H9 (cell line): ENCODE measurements around the gene KRTAP27-1. TPM values are rescaled to one million over a fixed set of nuclear protein-coding genes. Genes with fewer than 3 reads are reported as not detected.

Experiments
- DNase-seq: peaks from one replicate; pipeline ENCODE4 v3.0.0-alpha.2; 2017
- H2AFZ ChIP-seq: one replicate; pipeline ENCODE4 v1.6.1; 2013; ENCODE audit warnings: mild to moderate bottlenecking, low read length, control low read depth, moderate library complexity
- H2AK5ac ChIP-seq: 2 replicates; pipeline ENCODE4 v1.6.1; 2013; ENCODE audit warnings: low read length, control low read depth, mixed read lengths; ENCODE audit not compliant: insufficient read length
- H2BK120ac ChIP-seq: one replicate; pipeline ENCODE4 v1.6.1; 2013; ENCODE audit warnings: low read depth, mild to moderate bottlenecking, low read length, control low read depth, inconsistent platforms; ENCODE audit not compliant: poor library complexity, severe bottlenecking
- H2BK12ac ChIP-seq: 2 replicates; pipeline ENCODE4 v1.6.1; 2013; ENCODE audit warnings: low read length, control low read depth, mixed read lengths, low read depth; ENCODE audit not compliant: insufficient read length
- H2BK15ac ChIP-seq: 2 replicates; pipeline ENCODE4 v1.6.1; 2013; ENCODE audit warnings: low read depth, low read length, control low read depth
- H2BK20ac ChIP-seq: one replicate; pipeline ENCODE4 v1.6.1; 2013; ENCODE audit warnings: low read depth, mild to moderate bottlenecking, low read length, control low read depth, inconsistent platforms; ENCODE audit not compliant: poor library complexity, severe bottlenecking
- H2BK5ac ChIP-seq: 2 replicates; pipeline ENCODE4 v1.6.1; 2013; ENCODE audit warnings: low read length, control low read depth, mixed read lengths; ENCODE audit not compliant: insufficient read length
- H3K14ac ChIP-seq: 2 replicates; pipeline ENCODE4 v1.6.1; 2013; ENCODE audit warnings: low read length, control low read depth; ENCODE audit not compliant: insufficient read depth
- H3K18ac ChIP-seq: 2 replicates; pipeline ENCODE4 v1.6.1; 2013; ENCODE audit warnings: low read depth, mild to moderate bottlenecking, mixed read lengths, low read length, control low read depth; ENCODE audit not compliant: insufficient read length
- H3K23ac ChIP-seq: 2 replicates; pipeline ENCODE4 v1.6.1; 2013; ENCODE audit warnings: low read length, control low read depth, mixed read lengths, low read depth; ENCODE audit not compliant: insufficient read length
- H3K23me2 ChIP-seq: 2 replicates; pipeline ENCODE4 v1.6.1; 2013; ENCODE audit warnings: low read depth, mild to moderate bottlenecking, mixed read lengths, low read length, control low read depth; ENCODE audit not compliant: insufficient read length, poor library complexity, severe bottlenecking
- H3K27ac ChIP-seq: 2 replicates; pipeline ENCODE4 v1.5.1; 2013; ENCODE audit warnings: low read length, control low read depth, mixed read lengths, low read depth; ENCODE audit not compliant: insufficient read length
- H3K27me3 ChIP-seq: 2 replicates; pipeline ENCODE4 v1.6.1; 2013; ENCODE audit warnings: low read length, control low read depth, inconsistent platforms; ENCODE audit not compliant: insufficient read depth
- H3K4ac ChIP-seq: 2 replicates; pipeline ENCODE4 v1.6.1; 2013; ENCODE audit warnings: low read depth, mild to moderate bottlenecking, control low read depth, inconsistent platforms, low read length, moderate library complexity
- H3K4me1 ChIP-seq: 2 replicates; pipeline ENCODE4 v1.6.1; 2013; ENCODE audit warnings: low read length, control low read depth, inconsistent platforms; ENCODE audit not compliant: insufficient read depth
- H3K4me2 ChIP-seq: 2 replicates; pipeline ENCODE4 v1.6.1; 2013; ENCODE audit warnings: low read length, control low read depth, mixed read lengths; ENCODE audit not compliant: insufficient read length, insufficient read depth
- H3K56ac ChIP-seq: 2 replicates; pipeline ENCODE4 v1.6.1; 2013; ENCODE audit warnings: low read depth, mild to moderate bottlenecking, mixed read lengths, low read length, control low read depth; ENCODE audit not compliant: insufficient read length
- H3K79me1 ChIP-seq: 2 replicates; pipeline ENCODE4 v1.6.1; 2013; ENCODE audit warnings: low read depth, mild to moderate bottlenecking, moderate library complexity, low read length, control low read depth, inconsistent platforms; ENCODE audit not compliant: insufficient read depth, poor library complexity, severe bottlenecking
- H3K79me2 ChIP-seq: 2 replicates; pipeline ENCODE4 v1.6.1; 2013; ENCODE audit warnings: low read length, control low read depth, inconsistent platforms; ENCODE audit not compliant: insufficient read depth
- H3K9ac ChIP-seq: 2 replicates; pipeline ENCODE4 v1.6.1; 2013; ENCODE audit warnings: low read length, control low read depth, mixed read lengths; ENCODE audit not compliant: insufficient read length; ENCODE audit errors: extremely low read depth
- H3K9me3 ChIP-seq: one replicate; pipeline ENCODE4 v1.6.1; 2013; ENCODE audit warnings: low read depth, low read length, inconsistent platforms; ENCODE audit not compliant: control insufficient read depth
- H3T11ph ChIP-seq: one replicate; pipeline ENCODE4 v1.6.1; 2013; ENCODE audit warnings: mild to moderate bottlenecking, low read length, control low read depth, inconsistent platforms
- H4K20me1 ChIP-seq: one replicate; pipeline ENCODE4 v1.6.1; 2013; ENCODE audit not compliant: control insufficient read depth, insufficient read length, insufficient read depth
- H4K5ac ChIP-seq: 2 replicates; pipeline ENCODE4 v1.6.1; 2013; ENCODE audit warnings: low read depth, mild to moderate bottlenecking, mixed read lengths, low read length, control low read depth; ENCODE audit not compliant: insufficient read length
- H4K8ac ChIP-seq: replicated peaks from 2 replicates; pipeline ENCODE4 v1.6.1; 2013; ENCODE audit warnings: low read length, control low read depth, mixed read lengths, low read depth; ENCODE audit not compliant: insufficient read length
- H4K91ac ChIP-seq: 2 replicates; pipeline ENCODE4 v1.6.1; 2013; ENCODE audit warnings: low read depth, mild to moderate bottlenecking, moderate library complexity, mixed read lengths, low read length, control low read depth; ENCODE audit not compliant: insufficient read length
- H3K27ac Mint-ChIP-seq, 3 experiments: 2 replicates in 2 of 3; 3 replicates in 1 of 3; pipeline ENCODE4 v1.8.0; 2020 to 2021; ENCODE audit warnings: mixed read lengths in 3 of 3, mild to moderate bottlenecking in 1 of 3, moderate library complexity in 1 of 3
- H3K27me3 Mint-ChIP-seq: 2 replicates; pipeline ENCODE4 v1.8.0; 2021; ENCODE audit warnings: low read depth, mild to moderate bottlenecking, moderate library complexity, mixed read lengths
- H3K36me3 Mint-ChIP-seq, 3 experiments: 2 replicates in 2 of 3; 3 replicates in 1 of 3; pipeline ENCODE4 v1.8.0; 2020 to 2021; ENCODE audit warnings: low read depth in 3 of 3, mixed read lengths in 3 of 3; ENCODE audit not compliant: insufficient read depth in 1 of 3
- H3K4me1 Mint-ChIP-seq, 2 experiments: 2 replicates each; pipeline ENCODE4 v1.8.0; 2020; ENCODE audit warnings: mixed read lengths in 2 of 2
- H3K4me3 Mint-ChIP-seq, 2 experiments: 2 replicates in 1 of 2; 3 replicates in 1 of 2; pipeline ENCODE4 v1.8.0; 2020 to 2021; ENCODE audit warnings: mild to moderate bottlenecking in 2 of 2, mixed read lengths in 2 of 2, moderate library complexity in 1 of 2
- H3K9me3 Mint-ChIP-seq, 2 experiments: 2 replicates in 1 of 2; 3 replicates in 1 of 2; pipeline ENCODE4 v1.8.0; 2020; ENCODE audit warnings: mild to moderate bottlenecking in 2 of 2, mixed read lengths in 2 of 2, moderate library complexity in 1 of 2
- CTCF ChIP-seq: fragments of 200-600 bp; sonication (generic); conservative IDR thresholded peaks from 3 replicates; pipeline ENCODE4 v1.8.0; 2021; ENCODE audit warnings: antibody characterized with exemption, mild to moderate bottlenecking
- WGBS: extraction: QIAGEN DNeasy Blood & Tissue Kit; methylation state at CpG from one replicate; pipeline ENCODE4 v1.1.7; 2013; ENCODE audit warnings: missing lambda C conversion rate, low lambda C conversion rate, mixed read lengths; ENCODE audit not compliant: insufficient read length; ENCODE audit errors: extremely low coverage; 5-methylcytosine and 5-hydroxymethylcytosine counted together
- total RNA-seq: library from RNA; stranded (reverse); gene quantifications from 2 replicates; pipeline ENCODE4 v1.2.1, GENCODE V29; 2021

The KRTAP27-1 gene
- total RNA-seq, 1 experiment from 2014 or later: not detected

DNA sequence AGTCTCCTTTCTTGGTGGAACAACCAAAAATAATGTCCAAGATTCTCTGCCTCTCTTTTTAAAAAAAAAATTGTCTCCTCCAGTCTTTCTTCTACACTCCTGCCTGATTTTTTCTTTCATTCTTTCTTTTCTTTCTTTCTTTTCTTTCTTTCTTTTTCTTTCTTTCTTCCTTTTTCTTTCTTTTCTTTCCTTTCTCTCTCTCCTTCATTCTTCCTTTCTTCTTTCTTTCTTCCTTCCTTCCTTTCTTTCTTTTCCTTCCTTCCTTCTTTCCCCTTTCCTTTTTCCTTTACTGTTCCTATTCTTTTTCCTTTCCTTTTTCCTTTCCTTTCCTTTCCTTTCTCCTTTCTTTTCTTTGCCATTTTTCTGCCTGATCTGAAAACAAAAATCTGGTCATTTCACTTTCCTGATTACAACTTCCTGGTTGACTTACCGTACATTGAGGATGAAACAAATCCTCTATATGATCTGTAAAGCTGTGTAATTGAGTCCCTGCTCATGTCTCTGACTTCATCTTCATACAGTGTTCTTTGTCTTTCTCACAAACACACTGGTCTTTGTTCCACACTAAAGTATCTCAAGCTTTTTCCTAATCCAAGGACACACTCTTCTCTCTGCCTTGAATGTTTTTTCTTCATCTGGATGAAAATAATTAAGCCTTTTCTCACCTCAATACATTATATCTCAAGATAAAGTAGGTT lies 17.0 kb upstream of the KRTAP27-1 start:
- H2BK15ac ChIP-seq: no peak overlapping the region
- H3K27me3 ChIP-seq: no peaks in the 10 kb centered on the region
- no peaks in the 10 kb centered on the region for H3K9me3 ChIP-seq
- H2BK20ac ChIP-seq: no peak overlapping the region
- H3K79me1 ChIP-seq: no peaks in the 10 kb centered on the region
- no peak overlapping the region for H3K18ac ChIP-seq
- no peaks in the 10 kb centered on the region for H3K27me3 Mint-ChIP-seq
- no peak overlapping the region for H4K8ac ChIP-seq
- H3K36me3 Mint-ChIP-seq: no peaks in the 10 kb centered on the region
- no peak overlapping the region for H3K56ac ChIP-seq
- no CpG with 5 or more reads among the region's 1 CpG for WGBS
- H3K14ac ChIP-seq: no peak overlapping the region
- H4K5ac ChIP-seq: no peak overlapping the region
- no peak overlapping the region for H2AFZ ChIP-seq
- no peaks in the 10 kb centered on the region for H3K9me3 Mint-ChIP-seq
- H3K23me2 ChIP-seq: no peaks in the 10 kb centered on the region
- H3K27ac Mint-ChIP-seq: no peak overlapping the region
- no peaks in the 10 kb centered on the region for H3K79me2 ChIP-seq
- H2AK5ac ChIP-seq: no peak overlapping the region
- H2BK12ac ChIP-seq: no peak overlapping the region
- no peak overlapping the region for H4K91ac ChIP-seq
- H3T11ph ChIP-seq: no peak overlapping the region
- TF ChIP-seq CTCF: no peak
- no peak overlapping the region for H3K4me2 ChIP-seq
- no peak overlapping the region for H3K4ac ChIP-seq
- H3K4me1 Mint-ChIP-seq: peaks cover 4 to 18% of the 10 kb centered on the region in 2 experiments
- H3K4me3 Mint-ChIP-seq: no peak overlapping the region
- no peak overlapping the region for H2BK120ac ChIP-seq
- H3K27ac ChIP-seq: no peak overlapping the region
- no peaks in the 10 kb centered on the region for H4K20me1 ChIP-seq
- DNase-seq: no peak
- H3K4me1 ChIP-seq: peaks cover 4% of the 10 kb centered on the region; the same call in 1 of the 2 replicates
- H3K23ac ChIP-seq: no peak overlapping the region
- no peak overlapping the region for H3K9ac ChIP-seq
- H2BK5ac ChIP-seq: no peak overlapping the region
